ENCODE results near the gene L1TD1.
A peak's percentile ranks its signal among the peaks of the same experiment; 100 is the strongest.

The L1TD1 gene

GRCh38 chr1:62228883-62229187 lies 34.2 kb downstream of the L1TD1 start:
- DNase-seq (ENCODE audit: low spot score) (no peak), ATAC-seq (ENCODE audit: low read depth) (no peak)
- no peaks in the 10 kb centered on the region for H3K9me3 ChIP-seq (ENCODE audit: severe bottlenecking)
- TF ChIP-seq, protein P1, sequence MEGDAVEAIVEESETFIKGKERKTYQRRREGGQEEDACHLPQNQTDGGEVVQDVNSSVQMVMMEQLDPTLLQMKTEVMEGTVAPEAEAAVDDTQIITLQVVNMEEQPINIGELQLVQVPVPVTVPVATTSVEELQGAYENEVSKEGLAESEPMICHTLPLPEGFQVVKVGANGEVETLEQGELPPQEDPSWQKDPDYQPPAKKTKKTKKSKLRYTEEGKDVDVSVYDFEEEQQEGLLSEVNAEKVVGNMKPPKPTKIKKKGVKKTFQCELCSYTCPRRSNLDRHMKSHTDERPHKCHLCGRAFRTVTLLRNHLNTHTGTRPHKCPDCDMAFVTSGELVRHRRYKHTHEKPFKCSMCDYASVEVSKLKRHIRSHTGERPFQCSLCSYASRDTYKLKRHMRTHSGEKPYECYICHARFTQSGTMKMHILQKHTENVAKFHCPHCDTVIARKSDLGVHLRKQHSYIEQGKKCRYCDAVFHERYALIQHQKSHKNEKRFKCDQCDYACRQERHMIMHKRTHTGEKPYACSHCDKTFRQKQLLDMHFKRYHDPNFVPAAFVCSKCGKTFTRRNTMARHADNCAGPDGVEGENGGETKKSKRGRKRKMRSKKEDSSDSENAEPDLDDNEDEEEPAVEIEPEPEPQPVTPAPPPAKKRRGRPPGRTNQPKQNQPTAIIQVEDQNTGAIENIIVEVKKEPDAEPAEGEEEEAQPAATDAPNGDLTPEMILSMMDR (IDR thresholded peaks at IDR 0.05; ENCODE audit: poor library complexity, severe bottlenecking) = no peak
- peaks cover 37% of the 10 kb centered on the region for H3K4me1 ChIP-seq (ENCODE audit: insufficient read depth, poor library complexity, severe bottlenecking)
- H3K4me3 ChIP-seq (ENCODE audit: severe bottlenecking) = no peak overlapping the region
- no peaks in the 10 kb centered on the region for H3K36me3 ChIP-seq (ENCODE audit: low read depth)
- H3K27me3 ChIP-seq (ENCODE audit: insufficient read depth, poor library complexity, severe bottlenecking) = no peaks in the 10 kb centered on the region
- H3K27ac ChIP-seq (ENCODE audit: poor library complexity, severe bottlenecking) = peak overlapping the region; percentile 94

DNA sequence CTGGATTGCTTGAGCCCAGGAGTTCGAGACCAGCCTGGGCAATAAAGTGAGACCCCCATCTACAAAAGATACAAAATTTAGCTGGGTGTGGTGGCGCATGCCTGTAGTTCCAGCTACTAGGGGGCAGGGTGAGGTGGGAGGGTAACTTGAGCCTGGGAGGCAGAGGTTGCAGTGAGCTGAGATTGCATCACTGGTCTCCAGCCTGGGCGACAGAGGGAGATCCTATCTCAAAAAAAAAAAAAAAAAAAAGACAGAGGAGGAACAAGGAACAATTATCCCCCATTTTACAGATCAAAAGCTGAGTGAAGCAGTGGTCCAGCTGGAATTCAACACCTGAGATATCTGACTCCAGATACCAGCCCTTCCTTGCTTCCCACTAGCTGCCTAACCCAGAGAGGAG lies 34.8 kb downstream of the L1TD1 start:
- no peaks in the 10 kb centered on the region for H3K9me3 ChIP-seq (ENCODE audit: severe bottlenecking)
- H3K36me3 ChIP-seq (ENCODE audit: low read depth) = no peaks in the 10 kb centered on the region
- TF ChIP-seq, protein P1 (IDR thresholded peaks at IDR 0.05; ENCODE audit: poor library complexity, severe bottlenecking) = no peak
- peaks cover 40% of the 10 kb centered on the region for H3K4me1 ChIP-seq (ENCODE audit: insufficient read depth, poor library complexity, severe bottlenecking)
- DNase-seq (ENCODE audit: low spot score) = no peak
- no peak for ATAC-seq (ENCODE audit: low read depth)
- H3K27ac ChIP-seq (ENCODE audit: poor library complexity, severe bottlenecking) = peak overlapping the region; percentile 94
- H3K4me3 ChIP-seq (ENCODE audit: severe bottlenecking) = no peak overlapping the region
- no peaks in the 10 kb centered on the region for H3K27me3 ChIP-seq (ENCODE audit: insufficient read depth, poor library complexity, severe bottlenecking)

GRCh38 chr1:62229932-62230331 lies 35.3 kb downstream of the L1TD1 start:
- Histone ChIP-seq H3K9me3 (ENCODE audit: severe bottlenecking) (no peaks in the 10 kb centered on the region), H3K27ac (ENCODE audit: poor library complexity, severe bottlenecking) (peak overlapping the region; percentile 94), H3K27me3 (ENCODE audit: insufficient read depth, poor library complexity, severe bottlenecking) (no peaks in the 10 kb centered on the region), H3K4me1 (ENCODE audit: insufficient read depth, poor library complexity, severe bottlenecking) (peaks cover 45% of the 10 kb centered on the region), H3K36me3 (ENCODE audit: low read depth) (no peaks in the 10 kb centered on the region), H3K4me3 (ENCODE audit: severe bottlenecking) (no peak overlapping the region)
- TF ChIP-seq, protein P1 (IDR thresholded peaks at IDR 0.05; ENCODE audit: poor library complexity, severe bottlenecking) = no peak
- DNase-seq (ENCODE audit: low spot score) (no peak), ATAC-seq (ENCODE audit: low read depth) (no peak)

DNA sequence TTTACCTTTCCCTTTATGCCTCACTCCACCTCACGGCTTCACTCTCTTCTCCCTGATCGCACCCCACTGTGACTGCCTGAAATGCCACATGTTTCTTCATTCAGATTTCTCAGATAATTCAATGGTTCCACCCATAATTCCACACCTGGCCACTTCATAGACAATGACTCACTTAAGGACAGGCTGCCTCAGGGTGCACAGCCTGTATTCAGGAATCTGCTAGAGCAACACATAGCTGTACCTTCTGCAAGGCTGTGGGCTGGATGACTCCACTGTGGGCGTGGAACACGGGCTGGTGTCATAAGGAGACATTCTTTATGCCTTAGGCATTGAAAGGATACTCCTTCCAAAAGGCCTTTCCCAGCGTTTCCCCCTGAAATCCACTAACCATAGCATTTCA lies 36.1 kb downstream of the L1TD1 start:
- no peaks in the 10 kb centered on the region for H3K27me3 ChIP-seq (ENCODE audit: insufficient read depth, poor library complexity, severe bottlenecking)
- H3K36me3 ChIP-seq (ENCODE audit: low read depth) = no peaks in the 10 kb centered on the region
- H3K4me1 ChIP-seq (ENCODE audit: insufficient read depth, poor library complexity, severe bottlenecking) = peaks cover 53% of the 10 kb centered on the region
- H3K4me3 ChIP-seq (ENCODE audit: severe bottlenecking) = no peak overlapping the region
- DNase-seq (ENCODE audit: low spot score) = peak; percentile 98
- ATAC-seq (ENCODE audit: low read depth) = peak; percentile 96
- TF ChIP-seq, protein P1 (IDR thresholded peaks at IDR 0.05; ENCODE audit: poor library complexity, severe bottlenecking) = no peak
- H3K9me3 ChIP-seq (ENCODE audit: severe bottlenecking) = no peaks in the 10 kb centered on the region
- peak overlapping the region; percentile 94 for H3K27ac ChIP-seq (ENCODE audit: poor library complexity, severe bottlenecking)

- Histone ChIP-seq H3K27me3 (ENCODE audit: insufficient read depth, poor library complexity, severe bottlenecking) (no peaks in the 10 kb centered on the region), H3K27ac (ENCODE audit: poor library complexity, severe bottlenecking) (peak overlapping the region; percentile 94), H3K36me3 (ENCODE audit: low read depth) (no peaks in the 10 kb centered on the region), H3K9me3 (ENCODE audit: severe bottlenecking) (no peaks in the 10 kb centered on the region), H3K4me1 (ENCODE audit: insufficient read depth, poor library complexity, severe bottlenecking) (peaks cover 70% of the 10 kb centered on the region), H3K4me3 (ENCODE audit: severe bottlenecking) (no peak overlapping the region)
- ATAC-seq (ENCODE audit: low read depth) = no peak
- TF ChIP-seq, protein P1 (IDR thresholded peaks at IDR 0.05; ENCODE audit: poor library complexity, severe bottlenecking) = no peak
- no peak for DNase-seq (ENCODE audit: low spot score)
These were observed 38.2 kb downstream of the L1TD1 start for GRCh38 chr1:62232871-62233278.
